Esophagus muscularis mucosa (tissue), 3 donors: ENCODE data around the gene OR4F6.
"Not testable (repeated sequence)": the region's sequence is repeated elsewhere in the genome, so short reads cannot be mapped to it uniquely, and the experiment has no call there.

Source experiments
- EP300 ChIP-seq: sonication (generic); formaldehyde crosslinking; IDR thresholded peaks from one replicate; pipeline ENCODE4 v1.6.1; 2017; ENCODE audit warnings: antibody characterized with exemption
- TF ChIP-seq, protein P1 (sequence below), 3 experiments: fragments of 200-600 bp in 2 of 3; fragments of 450-650 bp in 1 of 3; sonication (generic) in 2 of 3; IDR thresholded peaks; one replicate each; pipeline ENCODE4 v1.5.1; 2017 to 2019; ENCODE audit warnings: antibody characterized with exemption in 3 of 3, mild to moderate bottlenecking in 2 of 3, moderate library complexity in 1 of 3

DNA sequence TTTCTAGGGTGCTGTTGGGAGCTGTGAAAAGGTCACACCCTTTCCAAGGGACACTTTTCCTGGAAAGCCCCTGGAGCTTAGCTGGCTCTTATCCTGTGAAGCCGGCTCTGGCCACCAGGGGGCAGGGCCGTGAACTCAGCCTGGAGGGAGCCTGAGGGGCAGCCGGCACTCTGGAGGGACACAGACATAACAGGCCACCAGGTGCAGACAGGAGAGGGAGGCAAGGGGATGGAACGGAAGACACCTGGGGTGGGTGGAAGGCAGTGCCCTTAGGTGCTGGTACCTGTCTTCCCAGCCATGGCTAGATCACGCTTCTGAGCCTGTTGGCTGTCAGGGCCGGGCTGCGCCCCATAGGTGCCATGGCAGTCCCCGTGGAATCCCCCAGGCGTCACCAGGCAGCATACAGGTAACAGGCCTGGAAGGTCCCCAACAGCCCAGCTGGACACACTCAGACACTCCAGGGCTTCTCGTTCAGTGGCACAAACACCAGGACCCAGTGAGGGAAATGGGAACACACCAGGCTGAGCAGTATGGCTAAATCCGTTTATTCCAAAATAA lies 36.1 kb upstream of the OR4F6 start:
- TF ChIP-seq, protein P1, sequence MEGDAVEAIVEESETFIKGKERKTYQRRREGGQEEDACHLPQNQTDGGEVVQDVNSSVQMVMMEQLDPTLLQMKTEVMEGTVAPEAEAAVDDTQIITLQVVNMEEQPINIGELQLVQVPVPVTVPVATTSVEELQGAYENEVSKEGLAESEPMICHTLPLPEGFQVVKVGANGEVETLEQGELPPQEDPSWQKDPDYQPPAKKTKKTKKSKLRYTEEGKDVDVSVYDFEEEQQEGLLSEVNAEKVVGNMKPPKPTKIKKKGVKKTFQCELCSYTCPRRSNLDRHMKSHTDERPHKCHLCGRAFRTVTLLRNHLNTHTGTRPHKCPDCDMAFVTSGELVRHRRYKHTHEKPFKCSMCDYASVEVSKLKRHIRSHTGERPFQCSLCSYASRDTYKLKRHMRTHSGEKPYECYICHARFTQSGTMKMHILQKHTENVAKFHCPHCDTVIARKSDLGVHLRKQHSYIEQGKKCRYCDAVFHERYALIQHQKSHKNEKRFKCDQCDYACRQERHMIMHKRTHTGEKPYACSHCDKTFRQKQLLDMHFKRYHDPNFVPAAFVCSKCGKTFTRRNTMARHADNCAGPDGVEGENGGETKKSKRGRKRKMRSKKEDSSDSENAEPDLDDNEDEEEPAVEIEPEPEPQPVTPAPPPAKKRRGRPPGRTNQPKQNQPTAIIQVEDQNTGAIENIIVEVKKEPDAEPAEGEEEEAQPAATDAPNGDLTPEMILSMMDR (IDR thresholded peaks at IDR 0.05) = not testable (repeated sequence)
- not testable (repeated sequence) for TF ChIP-seq EP300
